ENCODE measurements around the gene ANKRD6.
"Not testable (repeated sequence)": the region's sequence is repeated elsewhere in the genome, so short reads cannot be mapped to it uniquely, and the experiment has no call there.

The ANKRD6 gene

GRCh38 chr6:89392823-89393222, 40.1 kb upstream of the ANKRD6 start:
- no peak for DNase-seq (ENCODE audit: low read depth)
- TF ChIP-seq CTCF (IDR thresholded peaks at IDR 0.05; ENCODE audit: low read depth, low read length, missing control alignments) = no peak
- no peak overlapping the region for H3K4me3 ChIP-seq (ENCODE audit: low read depth, low read length)

- DNase-seq (ENCODE audit: low read depth) = no peak
- no peak for TF ChIP-seq CTCF (IDR thresholded peaks at IDR 0.05; ENCODE audit: low read depth, low read length, missing control alignments)
- no peak overlapping the region for H3K4me3 ChIP-seq (ENCODE audit: low read depth, low read length)
These were observed 39.3 kb upstream of the ANKRD6 start for GRCh38 chr6:89393659-89394058.

- H3K4me3 ChIP-seq (ENCODE audit: low read depth, low read length); DNase-seq (ENCODE audit: low read depth): not testable (repeated sequence)
These were observed 35.1 kb upstream of the ANKRD6 start for GRCh38 chr6:89397884-89398283.

- no peak for DNase-seq (ENCODE audit: low read depth)
- no peak for TF ChIP-seq CTCF (IDR thresholded peaks at IDR 0.05; ENCODE audit: low read depth, low read length, missing control alignments)
- no peak overlapping the region for H3K4me3 ChIP-seq (ENCODE audit: low read depth, low read length)
These were observed 34.0 kb upstream of the ANKRD6 start for GRCh38 chr6:89398762-89399525.

- TF ChIP-seq CTCF (IDR thresholded peaks at IDR 0.05; ENCODE audit: low read depth, low read length, missing control alignments) = no peak
- no peak for DNase-seq (ENCODE audit: low read depth)
These were observed 32.9 kb upstream of the ANKRD6 start for GRCh38 chr6:89400050-89400449.

GRCh38 chr6:89400912-89401399, 32.0 kb upstream of the ANKRD6 start:
- no peak for DNase-seq (ENCODE audit: low read depth)
- no peak for TF ChIP-seq CTCF (IDR thresholded peaks at IDR 0.05; ENCODE audit: low read depth, low read length, missing control alignments)
- no peak overlapping the region for H3K4me3 ChIP-seq (ENCODE audit: low read depth, low read length)

More at GRCh38 chr6:89400050-89400449, 32.9 kb upstream of the ANKRD6 start:
- no peak overlapping the region for H3K4me3 ChIP-seq (ENCODE audit: low read depth, low read length)

GRCh38 chr6:89402776-89403175, 30.2 kb upstream of the ANKRD6 start:
- TF ChIP-seq CTCF (IDR thresholded peaks at IDR 0.05; ENCODE audit: low read depth, low read length, missing control alignments) = no peak
- DNase-seq (ENCODE audit: low read depth) = no peak
- no peak overlapping the region for H3K4me3 ChIP-seq (ENCODE audit: low read depth, low read length)
